DOHH2 (cell line): Measurements from ENCODE around the gene POLA2.
A peak's percentile ranks its signal among the peaks of the same experiment; 100 is the strongest.

Experiments
- H3F3A ChIP-seq: fragments of 200-600 bp; sonication (generic), shearing (Covaris generic); 2 replicates; pipeline ENCODE4 v1.6.0; 2016; ENCODE audit warnings: antibody characterized with exemption, mild to moderate bottlenecking; ENCODE audit not compliant: control insufficient read depth, insufficient read depth
- H3K27ac ChIP-seq: fragments of 200-600 bp; sonication (generic); 2 replicates; pipeline ENCODE4 v1.5.1; 2014; ENCODE audit warnings: low read depth, mild to moderate bottlenecking, low read length, moderate library complexity
- H3K27me3 ChIP-seq: fragments of 200-600 bp; sonication (generic); 2 replicates; pipeline ENCODE4 v1.6.1; 2014; ENCODE audit warnings: mild to moderate bottlenecking, low read length, mixed read lengths; ENCODE audit not compliant: control insufficient read depth
- H3K36me3 ChIP-seq: fragments of 200-600 bp; sonication (generic); 2 replicates; pipeline ENCODE4 v1.6.1; 2014; ENCODE audit warnings: mild to moderate bottlenecking, low read length, moderate library complexity, mixed read lengths; ENCODE audit not compliant: control insufficient read depth
- H3K4me1 ChIP-seq: fragments of 200-600 bp; sonication (generic); 2 replicates; pipeline ENCODE4 v1.6.1; 2014; ENCODE audit warnings: mild to moderate bottlenecking, low read length, mixed read lengths; ENCODE audit not compliant: control insufficient read depth
- H3K4me2 ChIP-seq: fragments of 200-600 bp; sonication (generic); 2 replicates; pipeline ENCODE4 v1.6.0; 2014; ENCODE audit warnings: mild to moderate bottlenecking, low read length, moderate library complexity
- H3K4me3 ChIP-seq: fragments of 200-600 bp; sonication (generic); 2 replicates; pipeline ENCODE4 v1.5.1; 2014; ENCODE audit warnings: mild to moderate bottlenecking, low read length, mixed read lengths
- H3K79me2 ChIP-seq: fragments of 200-600 bp; sonication (generic); 2 replicates; pipeline ENCODE4 v1.6.1; 2014; ENCODE audit warnings: mild to moderate bottlenecking, low read length, mixed read lengths; ENCODE audit not compliant: control insufficient read depth
- H3K9me2 ChIP-seq: fragments of 200-600 bp; sonication (generic); replicated peaks from 2 replicates; pipeline ENCODE4 v1.6.1; 2014; ENCODE audit warnings: mild to moderate bottlenecking, low read length, mixed read lengths; ENCODE audit not compliant: control insufficient read depth
- H3K9me3 ChIP-seq: fragments of 200-600 bp; sonication (generic); 2 replicates; pipeline ENCODE4 v1.6.1; 2014; ENCODE audit warnings: antibody characterized with exemption, low read length, mixed read lengths; ENCODE audit not compliant: control insufficient read depth, insufficient read depth
- H4K20me1 ChIP-seq: fragments of 200-600 bp; sonication (generic); 2 replicates; pipeline ENCODE4 v1.6.0; 2014; ENCODE audit warnings: low read depth, mild to moderate bottlenecking, antibody characterized with exemption, low read length, moderate library complexity; ENCODE audit not compliant: control insufficient read depth, insufficient read depth
- EZH2phosphoT487 ChIP-seq: fragments of 200-600 bp; sonication (generic); IDR thresholded peaks from 2 replicates; pipeline ENCODE4 v1.6.1; 2017; ENCODE audit warnings: borderline replicate concordance, mild to moderate bottlenecking, antibody characterized with exemption, low read length, moderate library complexity, mixed read lengths
- TF ChIP-seq, protein P1 (sequence below): fragments of 200-600 bp; sonication (generic); IDR thresholded peaks from one replicate; pipeline ENCODE4 v1.5.1; 2014; ENCODE audit warnings: antibody characterized with exemption, mild to moderate bottlenecking, low read depth, low read length; ENCODE audit not compliant: poor library complexity, severe bottlenecking

POLA2 gene

DNA sequence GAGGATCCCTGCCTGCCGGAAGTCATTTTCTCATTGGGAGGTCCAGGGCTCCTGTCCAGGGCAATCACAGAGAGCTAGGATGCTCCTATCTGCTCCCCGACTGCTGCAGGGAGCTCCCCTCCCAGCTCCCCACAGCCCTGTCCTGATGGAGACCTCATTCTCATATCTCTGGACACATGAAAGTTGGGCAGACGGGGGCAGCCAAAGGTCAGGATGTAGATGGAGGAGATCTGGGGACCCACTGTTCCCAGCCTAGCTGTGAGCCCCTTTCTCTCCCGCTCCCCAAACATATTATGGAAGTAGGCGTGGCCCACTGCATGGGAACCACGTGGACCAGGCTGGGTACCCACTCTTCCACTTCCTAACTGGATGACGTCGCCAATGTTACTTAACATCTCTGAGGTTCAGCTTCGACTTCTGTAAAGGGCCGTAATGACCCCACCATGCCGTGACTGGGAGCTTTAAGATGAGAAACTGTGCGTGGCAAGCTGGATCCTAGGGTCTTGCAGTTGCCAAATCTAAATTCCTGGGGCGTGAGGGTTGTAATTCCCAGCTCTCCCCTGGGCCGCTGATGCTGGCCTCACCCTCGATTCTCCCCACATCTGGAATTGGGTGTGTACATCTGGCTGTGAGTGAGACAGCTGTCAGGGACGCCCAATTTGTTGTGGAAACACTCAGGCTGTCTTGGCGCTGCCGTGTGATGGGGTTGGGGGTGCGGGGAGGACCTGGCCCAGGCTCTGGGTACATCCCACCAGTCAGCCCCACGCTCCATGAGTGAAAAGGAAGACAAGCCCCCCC is 54.7 kb downstream of the POLA2 start:
- H3K9me2 ChIP-seq, result no peaks in the 10 kb centered on the region
- H3F3A ChIP-seq, result 0 out of 2 replicates have a peak, but pooled peaks cover 6% of the 10 kb centered on the region
- H3K79me2 ChIP-seq, result no peaks in the 10 kb centered on the region
- peaks cover 19% of the 10 kb centered on the region for H3K27me3 ChIP-seq
- H4K20me1 ChIP-seq, result no peaks in the 10 kb centered on the region
- TF ChIP-seq, protein P1, sequence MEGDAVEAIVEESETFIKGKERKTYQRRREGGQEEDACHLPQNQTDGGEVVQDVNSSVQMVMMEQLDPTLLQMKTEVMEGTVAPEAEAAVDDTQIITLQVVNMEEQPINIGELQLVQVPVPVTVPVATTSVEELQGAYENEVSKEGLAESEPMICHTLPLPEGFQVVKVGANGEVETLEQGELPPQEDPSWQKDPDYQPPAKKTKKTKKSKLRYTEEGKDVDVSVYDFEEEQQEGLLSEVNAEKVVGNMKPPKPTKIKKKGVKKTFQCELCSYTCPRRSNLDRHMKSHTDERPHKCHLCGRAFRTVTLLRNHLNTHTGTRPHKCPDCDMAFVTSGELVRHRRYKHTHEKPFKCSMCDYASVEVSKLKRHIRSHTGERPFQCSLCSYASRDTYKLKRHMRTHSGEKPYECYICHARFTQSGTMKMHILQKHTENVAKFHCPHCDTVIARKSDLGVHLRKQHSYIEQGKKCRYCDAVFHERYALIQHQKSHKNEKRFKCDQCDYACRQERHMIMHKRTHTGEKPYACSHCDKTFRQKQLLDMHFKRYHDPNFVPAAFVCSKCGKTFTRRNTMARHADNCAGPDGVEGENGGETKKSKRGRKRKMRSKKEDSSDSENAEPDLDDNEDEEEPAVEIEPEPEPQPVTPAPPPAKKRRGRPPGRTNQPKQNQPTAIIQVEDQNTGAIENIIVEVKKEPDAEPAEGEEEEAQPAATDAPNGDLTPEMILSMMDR, result no peak
- no peak for TF ChIP-seq EZH2phosphoT487
- H3K4me3 ChIP-seq, result peak overlapping the region; percentile 90
- no peaks in the 10 kb centered on the region for H3K36me3 ChIP-seq
- H3K4me2 ChIP-seq, result peak overlapping the region; percentile 90
- no peak overlapping the region for H3K27ac ChIP-seq
- H3K9me3 ChIP-seq, result no peaks in the 10 kb centered on the region
- H3K4me1 ChIP-seq, result peaks cover 18% of the 10 kb centered on the region

DNA sequence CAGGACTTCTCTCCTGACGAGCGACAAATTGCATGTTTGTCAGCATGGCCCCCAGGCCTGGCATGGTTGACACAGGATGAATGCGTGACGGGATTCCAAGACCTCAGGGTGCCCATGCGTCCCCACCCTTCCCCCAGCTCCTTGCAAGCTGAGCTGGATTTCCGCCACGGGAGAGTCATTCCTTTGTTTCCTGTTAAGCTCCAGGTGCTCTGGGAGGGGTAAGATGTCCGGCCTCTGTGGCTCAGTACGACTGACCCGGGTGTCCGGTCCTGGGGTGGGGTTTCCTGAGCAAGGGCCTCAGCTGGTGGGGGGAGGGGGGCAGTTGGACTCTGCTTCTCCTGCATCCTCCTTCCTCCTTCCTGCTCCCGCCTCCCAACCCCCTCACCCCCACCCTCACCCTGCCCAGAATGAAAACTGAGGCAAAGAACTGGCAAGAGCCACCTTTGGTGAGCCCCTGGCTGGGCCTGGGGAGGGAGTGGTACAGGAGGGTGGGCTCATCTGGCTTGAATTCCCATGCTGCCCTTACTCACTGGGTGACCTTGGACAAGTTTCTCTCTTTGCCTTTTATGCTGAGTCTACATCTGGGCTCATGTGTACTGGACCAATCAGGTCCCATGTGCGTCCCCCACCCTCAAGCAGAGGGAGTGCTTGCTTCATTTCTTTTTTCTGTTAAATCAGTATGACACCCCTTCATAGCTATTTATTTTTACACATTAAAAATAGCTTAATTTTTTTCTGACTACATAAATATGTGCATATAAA is 55.4 kb downstream of the POLA2 start:
- no peak for TF ChIP-seq EZH2phosphoT487
- TF ChIP-seq, protein P1, result no peak
- Histone ChIP-seq H3K4me3 (no peak overlapping the region), H3K4me1 (peaks cover 18% of the 10 kb centered on the region), H3K9me3 (no peaks in the 10 kb centered on the region), H3K27me3 (peaks cover 14% of the 10 kb centered on the region), H3K79me2 (no peaks in the 10 kb centered on the region), H3K9me2 (no peaks in the 10 kb centered on the region), H4K20me1 (no peaks in the 10 kb centered on the region), H3K4me2 (no peak overlapping the region), H3K27ac (no peak overlapping the region), H3K36me3 (no peaks in the 10 kb centered on the region), H3F3A (0 out of 2 replicates have a peak, but pooled peaks cover 6% of the 10 kb centered on the region)

DNA sequence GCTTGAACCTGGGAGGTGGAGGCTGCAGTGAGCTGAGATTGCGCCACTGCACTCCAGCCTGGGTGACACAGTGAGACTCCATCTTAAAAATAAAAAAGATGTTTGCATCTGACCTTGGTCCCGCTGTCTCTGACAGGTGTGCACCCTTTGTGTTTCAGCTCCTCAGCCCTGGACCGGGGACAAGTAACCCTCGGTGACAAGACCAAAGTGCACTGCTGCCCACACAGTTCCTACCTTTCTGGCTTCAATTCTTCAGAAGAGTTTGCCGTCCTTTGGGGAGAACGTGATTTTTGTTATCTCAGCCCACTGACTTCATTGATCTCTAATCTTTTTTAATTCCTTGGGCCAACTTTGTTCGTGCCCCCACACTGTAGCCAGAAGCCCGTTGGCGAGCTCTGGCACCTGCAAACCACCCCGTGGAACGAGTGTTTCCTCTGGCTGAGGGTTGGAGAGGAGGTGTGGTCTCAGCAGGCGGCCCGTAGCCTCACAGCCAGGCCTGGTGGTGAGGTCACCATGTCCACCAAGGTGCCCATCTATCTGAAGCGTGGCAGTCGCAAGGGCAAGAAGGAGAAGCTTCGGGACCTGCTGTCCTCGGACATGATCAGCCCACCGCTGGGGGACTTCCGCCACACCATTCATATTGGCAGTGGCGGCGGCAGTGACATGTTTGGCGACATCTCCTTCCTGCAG is 58.8 kb downstream of the POLA2 start:
- H3K27ac ChIP-seq, result no peak overlapping the region
- H3F3A ChIP-seq, result 0 out of 2 replicates have a peak, but pooled peaks cover 6% of the 10 kb centered on the region
- no peak overlapping the region for H3K4me2 ChIP-seq
- H3K9me3 ChIP-seq, result no peaks in the 10 kb centered on the region
- peaks cover 11% of the 10 kb centered on the region for H3K4me1 ChIP-seq
- no peak overlapping the region for H3K4me3 ChIP-seq
- no peaks in the 10 kb centered on the region for H3K79me2 ChIP-seq
- TF ChIP-seq, protein P1, result no peak
- TF ChIP-seq EZH2phosphoT487, result no peak
- H3K36me3 ChIP-seq, result no peaks in the 10 kb centered on the region
- no peaks in the 10 kb centered on the region for H4K20me1 ChIP-seq
- H3K9me2 ChIP-seq, result no peaks in the 10 kb centered on the region
- H3K27me3 ChIP-seq, result no peaks in the 10 kb centered on the region
